ENCODE measurements around the gene SPRED3. TPM values are rescaled to one million over a fixed set of nuclear protein-coding genes. Genes with fewer than 3 reads are reported as not detected.

SPRED3 gene
- total RNA-seq, 1 experiment from 2014 or later = 7.2 TPM

GRCh38 chr19:38386971-38387549 is 1.4 kb upstream of the SPRED3 start (continued):
- TF ChIP-seq PRDM15 (CRISPR knock-in tag; IDR thresholded peaks at IDR 0.05) (no peak), ZNF232 (CRISPR knock-in tag; IDR thresholded peaks at IDR 0.05) (no peak), ZNF263 (CRISPR knock-in tag; IDR thresholded peaks at IDR 0.05; ENCODE audit: low read depth) (no peak)

GRCh38 chr19:38387550-38388348 is 748 bp upstream of the SPRED3 start, which contains the start of gene GGN:
GGN (minus strand) TSS chr19:38388034; CDS start chr19:38387261, 773 bp downstream.
- ATAC-seq (peak; percentile 77), DNase-seq (ENCODE audit: low spot score) (peak; percentile 98)
- Mint-ChIP-seq H3K36me3 (peaks cover 25% of the 10 kb centered on the region), H3K4me3 (peak within 1 kb of the TSS; percentile 85), H3K27ac (peak within 1 kb of the TSS; percentile 97), H3K9me3 (no peaks in the 10 kb centered on the region), H3K27me3 (ENCODE audit: low read depth) (peaks cover 3% of the 10 kb centered on the region; the same call in 1 of the 2 replicates), H3K4me1 (peaks cover 28% of the 10 kb centered on the region)
- CTCF ChIA-PET = interaction anchor here (0.5 to 5.4 kb wide), 31 partner anchors 13 to 543 kb away, joined by 3 to 110 read pairs (median 4); partner anchors contain the start of genes ACTN4, CATSPERG, EIF3K and FAM98C
- TF ChIP-seq SP1 (CRISPR knock-in tag; conservative IDR thresholded peaks at IDR 0.05) (peak; percentile 66), ZNF425 (CRISPR knock-in tag; conservative IDR thresholded peaks at IDR 0.05) (no peak), TEAD1 (CRISPR knock-in tag; IDR thresholded peaks at IDR 0.05) (0 out of 2 replicates have a peak, but pooled peaks have one; percentile 22), STAT6 (CRISPR knock-in tag; conservative IDR thresholded peaks at IDR 0.05; ENCODE audit: low read depth) (no peak), ARID4B (CRISPR knock-in tag; IDR thresholded peaks at IDR 0.05; ENCODE audit: borderline replicate concordance) (0 out of 2 replicates have a peak, but pooled peaks have one; percentile 32)
- POLR2A ChIA-PET = interaction anchor here (0.6 to 2.3 kb wide), 16 partner anchors 12 to 892 kb away, joined by 3 to 27 read pairs (median 4); partner anchors contain the start of genes ACTN4, FAM98C, PSMD8 and SIPA1L3

All from WTC11 (cell line).